NCI-H2227 (cell line): Measurements from ENCODE around the gene GIPC3.
A peak's percentile ranks its signal among the peaks of the same experiment; 100 is the strongest.

ENCODE experiments used
- DNase-seq: peaks from one replicate; lab custom pipeline; 2025; ENCODE audit not compliant: unreplicated experiment; lab: John Stamatoyannopoulos, UW

Gene GIPC3

GRCh38 chr19:3585301-3586126 is at the start of gene GIPC3:
Gene GIPC3, plus strand, starts transcription at chr19:3585478. Its CDS starts 120 bp downstream, at chr19:3585598.
- DNase-seq, result no peak

GRCh38 chr19:3535563-3535965 is 49.7 kb upstream of the GIPC3 start:
- DNase-seq, result no peak

- no peak for DNase-seq
These were observed 49.3 kb upstream of the GIPC3 start for GRCh38 chr19:3535981-3536380.

GRCh38 chr19:3536429-3537100 is 48.7 kb upstream of the GIPC3 start:
- DNase-seq, result no peak

- no peak for DNase-seq
These were observed 48.2 kb upstream of the GIPC3 start for GRCh38 chr19:3537101-3537437.

GRCh38 chr19:3537438-3538240 is 47.6 kb upstream of the GIPC3 start:
- no peak for DNase-seq

GRCh38 chr19:3538258-3538929 is 46.9 kb upstream of the GIPC3 start:
- no peak for DNase-seq

GRCh38 chr19:3538965-3539755 is 46.1 kb upstream of the GIPC3 start, which contains the start of gene TEKTIP1:
Gene TEKTIP1, plus strand, starts transcription at chr19:3539174. Its CDS starts 4 bp downstream, at chr19:3539178.
- no peak for DNase-seq

GRCh38 chr19:3539756-3540118 is 45.5 kb upstream of the GIPC3 start:
- no peak for DNase-seq

- DNase-seq, result no peak
These were observed 41.9 kb upstream of the GIPC3 start for GRCh38 chr19:3543150-3544057.

- DNase-seq, result no peak
These were observed 41.3 kb upstream of the GIPC3 start for GRCh38 chr19:3544058-3544376.

- DNase-seq, result peak; percentile 77
These were observed 40.3 kb upstream of the GIPC3 start for GRCh38 chr19:3544742-3545668.

GRCh38 chr19:3545669-3546034 is 39.6 kb upstream of the GIPC3 start:
- DNase-seq, result no peak

- no peak for DNase-seq
These were observed 39.2 kb upstream of the GIPC3 start for GRCh38 chr19:3546119-3546518.

- DNase-seq, result no peak
These were observed 38.0 kb upstream of the GIPC3 start for GRCh38 chr19:3547301-3547731.

GRCh38 chr19:3547767-3548282 is 37.5 kb upstream of the GIPC3 start:
- DNase-seq, result no peak

GRCh38 chr19:3548606-3549005 is 36.7 kb upstream of the GIPC3 start:
- no peak for DNase-seq

- DNase-seq, result no peak
These were observed 35.5 kb upstream of the GIPC3 start for GRCh38 chr19:3549816-3550215.
